Memory B cell (primary cell): ENCODE measurements around the gene GCG.

Source experiments
- ATAC-seq: fragments of 150-1000 bp; cut with Tn5 transposase; 2 replicates; pipeline ENCODE4 v1.10.0; 2021; ENCODE audit warnings: low read depth, mild to moderate bottlenecking, moderate library complexity
- DNase-seq, 2 donors: peaks; one replicate each; pipeline ENCODE4 v3.0.0; 2022; ENCODE audit warnings: low spot score in 2 of 2
- H3K27ac Mint-ChIP-seq: one replicate; pipeline ENCODE4 v1.8.0; 2022; ENCODE audit warnings: mild to moderate bottlenecking, moderate library complexity, mixed read lengths
- H3K27me3 Mint-ChIP-seq: one replicate; pipeline ENCODE4 v1.8.0; 2022; ENCODE audit warnings: mixed read lengths
- H3K36me3 Mint-ChIP-seq: one replicate; pipeline ENCODE4 v1.8.0; 2022; ENCODE audit warnings: mild to moderate bottlenecking, mixed read lengths
- H3K4me1 Mint-ChIP-seq: one replicate; pipeline ENCODE4 v1.8.0; 2022; ENCODE audit warnings: mixed read lengths
- H3K4me3 Mint-ChIP-seq: one replicate; pipeline ENCODE4 v1.8.0; 2022; ENCODE audit warnings: mild to moderate bottlenecking, moderate library complexity, mixed read lengths
- H3K9me3 Mint-ChIP-seq: one replicate; pipeline ENCODE4 v1.8.0; 2022; ENCODE audit warnings: mixed read lengths

GCG gene

GRCh38 chr2:162172802-162173370 is 20.8 kb upstream of the GCG start:
- Mint-ChIP-seq H3K4me1 (peaks cover 2% of the 10 kb centered on the region), H3K27me3 (peaks cover 5% of the 10 kb centered on the region), H3K36me3 (no peaks in the 10 kb centered on the region), H3K27ac (no peak overlapping the region), H3K9me3 (no peaks in the 10 kb centered on the region), H3K4me3 (no peak overlapping the region)
- DNase-seq (no peak), ATAC-seq (no peak)

GRCh38 chr2:162166745-162167144 is 14.7 kb upstream of the GCG start:
- H3K27ac Mint-ChIP-seq: no peak overlapping the region
- no peaks in the 10 kb centered on the region for H3K4me1 Mint-ChIP-seq
- H3K9me3 Mint-ChIP-seq: no peaks in the 10 kb centered on the region
- DNase-seq: no peak
- no peak overlapping the region for H3K4me3 Mint-ChIP-seq
- peaks cover 5% of the 10 kb centered on the region for H3K27me3 Mint-ChIP-seq
- H3K36me3 Mint-ChIP-seq: no peaks in the 10 kb centered on the region
- ATAC-seq: no peak

- Mint-ChIP-seq H3K36me3 (no peaks in the 10 kb centered on the region), H3K27ac (no peak overlapping the region), H3K27me3 (peaks cover 5% of the 10 kb centered on the region), H3K9me3 (no peaks in the 10 kb centered on the region), H3K4me3 (no peak overlapping the region), H3K4me1 (no peaks in the 10 kb centered on the region)
- DNase-seq (no peak), ATAC-seq (no peak)
These were observed 14.1 kb upstream of the GCG start for GRCh38 chr2:162166174-162166573.

GRCh38 chr2:162164802-162165201 is 12.8 kb upstream of the GCG start:
- DNase-seq: no peak
- Mint-ChIP-seq H3K36me3 (no peaks in the 10 kb centered on the region), H3K9me3 (no peaks in the 10 kb centered on the region), H3K27ac (no peak overlapping the region), H3K4me3 (no peak overlapping the region), H3K27me3 (peaks cover 8% of the 10 kb centered on the region), H3K4me1 (no peaks in the 10 kb centered on the region)
- no peak for ATAC-seq

GRCh38 chr2:162159446-162159845 is 7.4 kb upstream of the GCG start:
- no peak overlapping the region for H3K27ac Mint-ChIP-seq
- no peaks in the 10 kb centered on the region for H3K4me1 Mint-ChIP-seq
- H3K9me3 Mint-ChIP-seq: no peaks in the 10 kb centered on the region
- peaks cover 10% of the 10 kb centered on the region for H3K27me3 Mint-ChIP-seq
- DNase-seq (no peak), ATAC-seq (no peak)
- no peak overlapping the region for H3K4me3 Mint-ChIP-seq
- no peaks in the 10 kb centered on the region for H3K36me3 Mint-ChIP-seq

GRCh38 chr2:162156149-162156548 is 4.1 kb upstream of the GCG start:
- H3K9me3 Mint-ChIP-seq: no peaks in the 10 kb centered on the region
- H3K27ac Mint-ChIP-seq: no peak overlapping the region
- peaks cover 4% of the 10 kb centered on the region for H3K4me1 Mint-ChIP-seq
- DNase-seq (no peak), ATAC-seq (no peak)
- H3K4me3 Mint-ChIP-seq: no peak overlapping the region
- peaks cover 6% of the 10 kb centered on the region for H3K27me3 Mint-ChIP-seq
- H3K36me3 Mint-ChIP-seq: no peaks in the 10 kb centered on the region

- H3K27ac Mint-ChIP-seq: no peak overlapping the region
- H3K27me3 Mint-ChIP-seq: peaks cover 3% of the 10 kb centered on the region
- no peaks in the 10 kb centered on the region for H3K9me3 Mint-ChIP-seq
- peaks cover 4% of the 10 kb centered on the region for H3K4me1 Mint-ChIP-seq
- H3K4me3 Mint-ChIP-seq: no peak overlapping the region
- no peaks in the 10 kb centered on the region for H3K36me3 Mint-ChIP-seq
- no peak for ATAC-seq
- no peak for DNase-seq
These were observed 3.0 kb upstream of the GCG start for GRCh38 chr2:162155093-162155492.

- Mint-ChIP-seq H3K4me3 (no peak overlapping the region), H3K36me3 (no peaks in the 10 kb centered on the region), H3K9me3 (no peaks in the 10 kb centered on the region), H3K4me1 (peaks cover 4% of the 10 kb centered on the region), H3K27ac (no peak overlapping the region), H3K27me3 (no peaks in the 10 kb centered on the region)
- peak; percentile 44 to 52 for DNase-seq
- peak; percentile 88 for ATAC-seq
These were observed 1.7 kb upstream of the GCG start for GRCh38 chr2:162153608-162154224.

- no peaks in the 10 kb centered on the region for H3K36me3 Mint-ChIP-seq
- ATAC-seq: no peak
- H3K9me3 Mint-ChIP-seq: no peaks in the 10 kb centered on the region
- DNase-seq: no peak
- H3K27me3 Mint-ChIP-seq: peaks cover 11% of the 10 kb centered on the region
- no peak overlapping the region for H3K4me3 Mint-ChIP-seq
- peaks cover 4% of the 10 kb centered on the region for H3K4me1 Mint-ChIP-seq
- H3K27ac Mint-ChIP-seq: no peak overlapping the region
These were observed 2.1 kb downstream of the GCG start for GRCh38 chr2:162149940-162150339.

- Mint-ChIP-seq H3K27ac (no peak overlapping the region), H3K27me3 (peaks cover 11% of the 10 kb centered on the region)
These were observed 2.6 kb downstream of the GCG start for GRCh38 chr2:162149466-162149865.

GRCh38 chr2:162148956-162149355 is 3.1 kb downstream of the GCG start:
- no peaks in the 10 kb centered on the region for H3K9me3 Mint-ChIP-seq
- H3K27ac Mint-ChIP-seq: no peak overlapping the region
- no peaks in the 10 kb centered on the region for H3K36me3 Mint-ChIP-seq
- DNase-seq (no peak), ATAC-seq (no peak)
- peaks cover 11% of the 10 kb centered on the region for H3K27me3 Mint-ChIP-seq
- no peak overlapping the region for H3K4me3 Mint-ChIP-seq
- peaks cover 3% of the 10 kb centered on the region for H3K4me1 Mint-ChIP-seq

More at GRCh38 chr2:162149466-162149865, 2.6 kb downstream of the GCG start:
- no peaks in the 10 kb centered on the region for H3K36me3 Mint-ChIP-seq
- H3K4me3 Mint-ChIP-seq: no peak overlapping the region
- ATAC-seq: no peak
- no peak for DNase-seq
- H3K9me3 Mint-ChIP-seq: no peaks in the 10 kb centered on the region
- H3K4me1 Mint-ChIP-seq: peaks cover 4% of the 10 kb centered on the region

- Mint-ChIP-seq H3K4me3 (no peak overlapping the region), H3K27me3 (peaks cover 18% of the 10 kb centered on the region), H3K4me1 (no peaks in the 10 kb centered on the region), H3K9me3 (no peaks in the 10 kb centered on the region), H3K27ac (no peak overlapping the region), H3K36me3 (no peaks in the 10 kb centered on the region)
- no peak for ATAC-seq
- DNase-seq: no peak
These were observed 8.1 kb downstream of the GCG start for GRCh38 chr2:162143969-162144368.

- Mint-ChIP-seq H3K27ac (no peak overlapping the region), H3K9me3 (no peaks in the 10 kb centered on the region), H3K36me3 (no peaks in the 10 kb centered on the region), H3K27me3 (peaks cover 7% of the 10 kb centered on the region), H3K4me3 (no peak overlapping the region), H3K4me1 (no peaks in the 10 kb centered on the region)
- no peak for DNase-seq
- no peak for ATAC-seq
These were observed 13.7 kb downstream of the GCG start for GRCh38 chr2:162138310-162138709.

- ATAC-seq: no peak
These were observed 24.6 kb downstream of the GCG start for GRCh38 chr2:162127422-162127821.

GRCh38 chr2:162126527-162126926 is 25.5 kb downstream of the GCG start:
- Mint-ChIP-seq H3K36me3 (no peaks in the 10 kb centered on the region), H3K27ac (peak overlapping the region; percentile 12), H3K4me1 (peaks cover 12% of the 10 kb centered on the region), H3K4me3 (no peak overlapping the region), H3K9me3 (no peaks in the 10 kb centered on the region), H3K27me3 (no peaks in the 10 kb centered on the region)
- ATAC-seq: peak; percentile 13
- DNase-seq: no peak

More at GRCh38 chr2:162127422-162127821, 24.6 kb downstream of the GCG start:
- Mint-ChIP-seq H3K9me3 (no peaks in the 10 kb centered on the region), H3K4me3 (no peak overlapping the region), H3K27me3 (no peaks in the 10 kb centered on the region), H3K4me1 (peaks cover 12% of the 10 kb centered on the region), H3K27ac (no peak overlapping the region), H3K36me3 (no peaks in the 10 kb centered on the region)
- DNase-seq: no peak
